GM19324 (cell line): ENCODE data around the gene MEAF6.

ENCODE experiments used
- ATAC-seq: cut with Tn5 transposase; IDR thresholded peaks from one replicate; pipeline ENCODE4 v1.9.1; 2021; ENCODE audit warnings: mild to moderate bottlenecking, moderate library complexity; ENCODE audit not compliant: unreplicated experiment, low FRiP score

MEAF6 gene

DNA sequence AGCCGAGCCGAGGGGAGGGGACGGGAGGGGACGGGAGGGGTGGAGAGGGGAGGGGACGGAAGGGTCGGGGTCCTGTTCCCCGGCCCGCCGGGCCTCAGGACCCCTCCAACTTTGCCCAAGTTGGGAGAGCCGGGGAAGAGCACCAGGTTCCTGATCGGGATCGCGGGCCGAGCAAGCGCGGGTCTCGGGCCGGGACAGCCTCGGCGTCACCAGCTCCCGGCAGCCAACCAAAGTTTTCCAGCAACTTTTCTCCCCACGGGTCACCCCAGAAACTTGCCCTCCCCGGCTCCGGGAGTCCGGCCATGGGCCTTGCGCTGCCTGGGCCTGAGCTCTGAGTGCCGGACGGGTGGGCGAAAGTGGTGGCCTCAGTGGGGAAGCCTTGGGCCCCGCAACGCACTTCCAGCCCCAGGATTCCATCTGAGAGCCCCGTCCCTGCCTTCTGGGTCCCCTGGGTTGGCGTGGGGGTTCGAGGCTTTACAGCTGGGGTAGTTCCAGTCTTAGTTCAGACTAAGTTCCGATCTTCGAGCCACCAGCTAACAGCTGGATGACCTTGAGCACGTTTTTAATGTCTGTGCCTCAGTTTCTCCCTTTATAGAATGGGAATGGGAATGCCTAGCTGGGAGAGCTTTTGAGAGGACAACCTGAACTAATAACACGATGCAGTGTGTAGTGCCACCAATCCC is 39.7 kb downstream of the MEAF6 start:
- no peak for ATAC-seq

DNA sequence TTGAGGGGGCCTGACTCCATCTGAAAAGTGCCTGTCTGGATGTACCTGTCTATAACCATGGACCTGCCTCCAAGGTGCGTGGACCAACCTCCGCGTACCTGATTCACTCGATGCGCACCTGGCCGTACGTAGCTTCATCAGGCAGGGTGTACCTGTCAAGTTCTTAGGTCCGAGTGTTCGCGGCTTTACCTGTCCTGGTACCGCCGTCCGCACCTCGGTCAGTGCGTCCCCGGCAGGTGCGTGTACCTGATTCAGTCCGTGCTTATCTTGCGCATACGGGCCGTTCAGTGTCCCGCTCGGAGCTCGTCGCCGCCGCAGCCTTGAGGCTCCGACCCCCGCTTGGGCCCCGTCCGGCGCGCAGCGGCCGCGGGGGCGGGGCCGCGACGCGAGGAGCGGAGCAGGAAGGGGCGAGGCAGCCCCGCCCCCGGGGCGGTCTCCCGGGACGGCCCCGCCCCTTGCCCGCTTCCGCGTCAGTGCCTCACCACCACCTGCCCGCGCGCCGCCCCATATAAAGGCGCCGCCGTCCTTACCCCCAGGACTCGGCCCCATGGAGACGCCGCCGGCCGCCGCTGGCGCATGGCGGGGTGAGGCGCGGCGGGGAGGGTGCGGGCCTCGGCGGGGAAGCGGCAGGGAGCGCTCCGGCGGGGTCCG is 40.4 kb downstream of the MEAF6 start, which contains the start of gene ZC3H12A:
Gene ZC3H12A (plus strand): TSS at position 535 of the 651 bp plus-strand sequence. CDS start 917 bp downstream, outside the sequence.
- peak; percentile 76 for ATAC-seq

DNA sequence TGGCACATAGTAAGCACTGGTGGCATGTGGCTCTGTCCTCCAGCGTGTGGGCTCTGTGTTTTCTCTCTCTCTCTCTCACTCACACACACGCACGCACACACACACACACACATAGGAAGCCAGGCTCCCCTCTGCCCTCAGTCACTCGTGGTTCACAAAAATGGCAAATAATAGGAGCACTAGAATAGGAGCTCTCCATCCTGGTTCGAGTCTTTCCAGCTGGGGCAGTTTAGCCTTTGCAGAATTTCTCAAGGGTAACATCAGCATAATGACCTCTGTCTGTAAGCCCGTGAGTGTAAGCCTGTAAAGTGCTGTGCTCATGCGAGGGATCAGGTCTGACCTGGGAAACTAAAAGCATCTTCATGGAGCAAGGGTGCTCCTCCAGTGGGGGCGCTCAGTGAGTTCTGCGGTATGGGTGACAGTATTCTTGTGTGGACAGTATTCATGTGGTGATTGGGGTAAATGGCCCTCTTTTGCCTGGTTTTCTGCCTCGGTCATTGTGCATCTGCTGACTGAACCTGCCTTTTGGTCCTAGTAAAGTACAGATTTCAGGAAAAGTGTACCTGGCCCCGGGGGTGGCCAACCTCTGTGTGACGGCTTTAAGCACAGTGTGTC is 41.0 kb downstream of the MEAF6 start:
- no peak for ATAC-seq

DNA sequence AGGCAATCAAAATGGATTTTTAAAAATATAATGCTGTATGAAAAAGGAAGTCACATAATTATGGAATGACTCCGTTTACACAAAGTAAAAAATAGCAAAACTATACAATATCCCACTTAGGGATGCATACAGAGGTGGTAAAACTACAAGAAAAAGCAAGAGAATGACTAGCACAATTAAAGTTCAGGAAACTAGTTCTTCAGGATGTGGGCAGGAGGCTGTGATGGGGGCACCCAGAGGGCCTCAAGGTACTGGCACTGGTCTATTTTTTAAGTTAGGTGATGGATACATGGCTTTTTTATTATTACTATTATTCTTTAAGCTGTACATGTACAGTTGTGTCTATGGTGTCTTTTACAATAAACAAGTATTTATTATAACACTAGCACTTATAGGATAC is 41.6 kb downstream of the MEAF6 start:
- ATAC-seq = no peak

DNA sequence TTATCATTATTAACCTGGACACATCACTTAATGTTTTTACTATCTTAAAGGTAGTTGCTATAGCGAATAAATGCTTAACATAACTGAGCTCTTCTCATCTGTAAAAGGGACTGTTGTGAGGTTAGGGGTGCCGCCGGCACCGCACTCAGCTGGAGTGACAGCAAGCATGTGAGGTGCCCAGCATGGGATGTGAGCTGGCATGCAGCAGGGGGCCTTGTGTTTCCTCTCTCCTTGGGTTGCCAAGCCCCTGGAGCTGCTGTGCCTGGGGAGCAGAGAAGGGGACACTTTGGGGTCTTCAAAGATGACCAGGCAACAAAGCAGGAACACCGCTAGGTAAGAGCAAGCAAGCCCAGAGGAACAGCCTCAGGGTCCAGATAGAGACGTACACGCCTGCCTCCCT is 42.3 kb downstream of the MEAF6 start:
- no peak for ATAC-seq

DNA sequence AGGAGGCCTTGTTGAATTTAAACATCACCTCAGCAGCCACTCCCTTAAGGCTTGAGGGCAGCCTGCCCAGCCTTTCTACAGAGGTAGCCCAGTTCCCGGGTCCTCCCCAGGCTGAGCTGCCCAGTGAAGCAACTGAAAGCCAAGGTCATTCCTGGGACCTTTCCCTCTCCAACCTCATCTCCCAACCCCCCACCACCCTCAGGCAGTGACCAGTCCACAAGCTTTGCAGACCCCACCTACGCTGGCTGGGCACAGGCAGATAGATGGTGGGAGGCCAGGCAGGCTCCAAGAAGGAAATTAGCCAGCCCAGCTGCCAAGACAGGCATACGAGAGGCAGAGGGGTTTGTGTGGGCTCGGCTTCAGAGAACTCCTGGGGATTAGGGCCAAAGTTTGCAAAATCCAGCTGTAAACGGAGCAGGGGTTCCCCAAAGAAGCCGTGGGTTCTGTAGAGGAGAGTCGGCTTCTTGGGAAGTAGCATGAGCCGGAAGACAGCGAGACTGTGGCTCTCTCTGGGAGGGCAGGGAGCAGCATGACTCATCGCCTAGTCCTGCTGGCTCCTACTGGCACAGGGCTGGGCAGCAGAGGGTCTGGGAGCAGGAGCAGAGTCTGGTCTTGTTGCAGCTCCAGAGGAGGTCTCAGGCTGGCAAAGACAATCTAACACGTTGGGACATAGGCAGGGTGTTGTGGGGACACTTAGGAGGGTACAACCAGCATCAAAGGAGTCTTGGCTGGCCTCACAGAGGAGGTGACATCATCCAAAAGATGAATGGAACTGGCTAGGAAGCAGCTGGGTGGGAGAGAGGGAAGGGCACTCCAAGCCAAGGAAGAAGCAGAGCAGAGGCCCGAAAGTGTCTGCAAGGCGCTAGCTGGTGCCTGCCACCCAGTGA is 43.0 kb downstream of the MEAF6 start:
- no peak for ATAC-seq

DNA sequence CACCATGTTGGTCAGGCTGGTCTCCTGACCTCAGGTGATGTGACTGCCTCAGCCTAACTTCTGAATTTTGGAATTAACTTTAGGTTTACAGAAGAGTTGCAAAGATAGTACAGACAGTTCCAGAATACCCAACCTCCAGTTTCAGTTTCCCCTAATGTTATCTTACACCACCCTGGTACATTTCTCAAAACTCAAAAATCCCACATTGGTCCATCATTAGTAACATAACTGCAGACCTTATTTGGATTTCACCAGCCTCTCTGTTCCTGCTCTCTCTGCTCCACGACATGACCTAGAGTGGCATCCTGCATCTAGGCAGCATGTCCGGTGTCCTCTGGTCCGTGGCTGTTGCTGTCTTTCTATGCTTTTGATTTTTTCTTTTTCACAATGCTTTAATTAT is 45.2 kb downstream of the MEAF6 start:
- no peak for ATAC-seq

DNA sequence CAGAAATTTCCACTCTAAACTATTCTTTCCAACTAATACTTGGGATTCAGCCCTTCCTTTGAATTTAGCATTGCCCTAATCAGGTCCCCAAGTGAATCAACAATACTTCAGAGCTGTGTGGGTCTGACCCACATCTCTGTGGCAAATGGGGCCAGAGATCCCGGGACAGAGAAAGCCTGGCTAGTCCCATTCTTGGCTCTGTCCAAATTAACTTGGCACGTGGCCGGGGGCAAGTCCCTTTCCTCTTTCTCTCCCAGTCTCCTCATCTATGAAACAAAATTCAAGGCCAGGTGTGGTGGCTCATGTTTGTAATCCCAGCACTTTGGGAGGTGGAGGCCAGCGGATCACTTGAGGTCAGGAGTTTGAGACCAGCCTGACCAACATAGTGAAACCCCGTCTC is 46.5 kb downstream of the MEAF6 start:
- ATAC-seq = no peak

DNA sequence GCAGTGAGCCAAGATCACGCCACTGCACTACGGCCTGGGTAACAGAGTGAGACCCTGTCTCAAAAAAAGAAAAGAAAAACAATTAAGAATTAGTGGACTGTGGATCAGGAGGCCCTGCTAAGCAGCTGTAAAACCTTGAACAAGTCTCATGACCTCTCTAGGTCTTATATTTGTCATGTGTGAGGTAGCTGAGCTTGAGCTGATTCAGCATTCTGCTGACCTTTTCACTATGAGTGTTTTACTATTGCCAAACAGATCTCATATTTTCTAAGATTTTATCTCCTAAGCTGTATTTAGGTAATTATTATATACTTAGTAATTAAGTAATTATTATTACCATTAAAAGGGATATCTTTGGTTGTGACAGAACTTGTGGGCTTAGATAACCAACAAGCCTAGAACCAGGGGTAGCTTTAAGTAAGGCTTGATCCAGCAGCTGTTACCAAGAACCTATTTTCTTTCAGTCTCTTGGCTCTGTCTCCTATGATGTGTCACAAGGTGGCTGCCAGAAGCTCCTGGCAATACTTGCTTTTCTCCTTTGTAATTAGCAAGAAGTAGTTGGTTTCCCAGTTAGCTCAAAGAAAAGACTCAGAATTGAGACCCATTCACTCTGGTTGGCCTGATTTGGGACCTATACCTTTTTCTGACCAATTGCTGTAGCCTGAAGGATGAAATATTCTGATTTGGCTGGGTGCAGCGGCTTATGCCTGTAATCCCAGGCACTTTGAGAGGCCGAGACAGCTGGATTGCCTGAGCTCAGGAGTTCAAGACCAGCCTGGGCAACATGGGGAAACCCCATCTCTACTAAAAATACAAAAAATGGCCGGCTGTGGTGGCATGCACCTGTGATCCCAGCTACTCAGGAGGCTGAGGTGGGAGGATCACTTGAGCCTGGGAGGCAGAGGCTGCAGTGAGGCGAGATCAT is 48.7 kb downstream of the MEAF6 start:
- ATAC-seq = no peak

DNA sequence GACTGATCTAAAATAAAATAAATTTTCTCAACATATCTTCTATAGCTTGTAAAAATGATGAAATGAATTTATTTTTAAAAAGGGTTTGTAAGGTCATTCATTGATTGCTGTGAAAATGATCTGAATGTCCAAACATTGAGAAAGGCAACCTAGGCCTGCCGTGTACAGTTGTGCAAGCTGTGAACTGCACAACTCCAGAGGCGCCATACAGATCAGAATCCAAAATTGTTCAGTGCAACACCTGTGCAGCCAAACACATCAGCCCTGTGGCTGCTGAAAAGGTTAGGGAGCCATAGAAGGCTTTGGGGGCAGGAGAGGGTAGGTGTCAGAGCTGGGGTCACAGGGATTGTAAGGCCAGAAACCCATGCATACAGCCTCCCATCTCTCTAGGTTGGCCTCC is 50.1 kb downstream of the MEAF6 start:
- no peak for ATAC-seq

DNA sequence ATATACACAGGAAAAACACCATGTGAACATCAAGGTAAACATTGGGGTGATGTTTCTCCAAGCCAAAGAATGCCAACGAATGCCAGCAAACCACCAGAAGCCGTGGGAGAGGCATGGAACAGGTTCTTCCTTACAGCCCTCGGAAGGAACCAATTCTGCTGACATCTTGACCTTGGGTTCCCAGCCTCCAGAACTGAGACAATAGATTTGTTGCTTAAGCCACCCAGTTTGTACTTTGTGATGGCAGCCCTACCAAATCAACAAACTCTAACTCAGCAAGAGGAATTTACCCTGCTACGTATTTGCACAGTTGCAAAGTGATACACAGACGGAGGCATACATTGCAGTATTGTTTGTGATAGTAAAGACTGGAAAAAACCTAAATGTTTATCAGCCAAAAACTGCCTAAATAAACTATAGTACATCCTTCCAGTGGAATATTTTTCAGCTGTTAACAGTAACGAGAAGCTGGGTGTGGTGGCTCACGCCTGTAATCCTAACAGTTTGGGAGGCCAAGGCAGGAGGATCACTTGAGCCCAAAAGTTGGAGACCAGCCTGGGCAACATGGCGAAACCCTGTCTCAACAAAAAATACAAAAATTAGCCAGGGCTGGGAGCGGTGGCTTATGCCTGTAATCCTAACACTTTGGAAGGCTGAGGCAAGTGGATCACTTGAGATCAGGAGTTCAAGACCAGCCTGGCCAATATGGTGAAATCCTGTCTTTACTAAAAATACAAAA is 52.7 kb downstream of the MEAF6 start:
- no peak for ATAC-seq

DNA sequence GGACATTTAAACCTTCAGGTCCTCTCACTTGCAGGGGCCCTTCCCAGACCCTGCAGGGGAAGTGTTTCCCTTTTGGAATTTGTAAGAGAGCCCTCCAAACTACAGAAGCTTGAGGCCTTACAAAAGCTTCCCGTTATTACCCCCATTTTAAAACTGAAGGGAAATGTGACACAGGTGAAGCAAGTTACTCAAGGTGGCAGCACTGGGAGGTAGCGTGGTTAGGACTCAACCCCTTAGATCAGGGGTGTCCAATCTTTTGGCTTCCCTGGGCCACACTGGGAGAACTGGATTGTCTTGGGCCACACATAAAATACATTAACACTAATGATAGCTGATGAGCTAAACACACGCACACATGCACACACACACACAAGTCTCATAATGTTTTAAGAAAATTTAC is 56.0 kb downstream of the MEAF6 start:
- ATAC-seq = no peak

DNA sequence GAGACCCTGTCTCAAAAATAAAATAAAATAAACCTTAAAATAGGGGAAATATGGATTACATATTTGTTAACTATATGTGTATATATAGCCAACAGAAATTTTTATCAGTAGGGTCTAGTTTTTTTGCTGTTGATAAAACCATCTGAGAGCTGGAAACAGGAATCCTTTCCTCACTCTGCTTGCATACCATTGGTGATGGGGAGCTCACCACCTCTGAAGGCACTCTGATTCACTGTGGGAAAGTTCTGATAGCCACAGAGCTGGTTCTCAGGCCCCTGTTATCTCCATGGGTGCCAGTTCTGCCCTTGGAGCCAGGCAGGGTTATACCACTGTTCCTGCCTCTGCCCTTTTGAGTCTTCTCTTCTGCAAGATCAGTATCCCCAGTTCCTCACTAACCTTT is 58.0 kb downstream of the MEAF6 start:
- no peak for ATAC-seq

DNA sequence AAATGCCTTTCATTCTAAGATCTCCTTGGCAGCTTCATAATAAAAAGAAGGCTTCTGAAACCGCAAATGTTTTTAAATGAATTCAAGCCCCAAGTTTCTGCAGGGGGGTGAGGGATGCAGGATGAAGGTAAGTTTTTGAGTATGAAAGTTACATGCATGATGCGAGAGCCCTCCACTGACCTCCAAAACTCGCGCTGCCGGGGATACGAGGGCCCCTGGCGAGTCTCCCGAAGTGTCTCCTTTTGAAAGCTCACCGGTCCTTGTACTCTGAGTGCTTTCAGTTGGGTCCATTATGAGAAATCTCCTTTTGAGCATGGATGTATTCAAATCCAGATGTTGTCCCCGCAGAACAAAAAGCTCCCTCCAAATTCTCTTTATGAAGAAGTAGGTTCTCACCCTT is 59.0 kb downstream of the MEAF6 start:
- no peak for ATAC-seq

DNA sequence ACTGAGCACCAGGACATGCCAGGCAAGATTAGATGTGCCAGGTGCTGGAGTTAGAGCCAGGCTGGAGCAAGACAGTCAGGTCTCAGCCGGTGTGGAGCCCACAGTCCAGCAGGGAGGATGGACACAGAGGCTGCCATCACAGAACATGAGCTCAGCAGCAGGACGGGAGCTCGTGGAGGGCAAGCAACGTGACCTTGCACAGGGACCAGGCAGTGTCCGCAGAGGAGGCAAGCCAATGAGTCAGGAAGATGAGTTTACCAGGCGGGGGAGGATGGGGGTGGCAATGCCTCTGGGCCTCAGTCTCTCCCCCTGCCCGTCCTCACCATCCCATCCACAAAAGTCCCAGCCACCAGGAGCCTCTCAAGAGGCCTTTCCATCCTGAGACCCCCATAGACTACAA is 60.9 kb downstream of the MEAF6 start:
- ATAC-seq = no peak

DNA sequence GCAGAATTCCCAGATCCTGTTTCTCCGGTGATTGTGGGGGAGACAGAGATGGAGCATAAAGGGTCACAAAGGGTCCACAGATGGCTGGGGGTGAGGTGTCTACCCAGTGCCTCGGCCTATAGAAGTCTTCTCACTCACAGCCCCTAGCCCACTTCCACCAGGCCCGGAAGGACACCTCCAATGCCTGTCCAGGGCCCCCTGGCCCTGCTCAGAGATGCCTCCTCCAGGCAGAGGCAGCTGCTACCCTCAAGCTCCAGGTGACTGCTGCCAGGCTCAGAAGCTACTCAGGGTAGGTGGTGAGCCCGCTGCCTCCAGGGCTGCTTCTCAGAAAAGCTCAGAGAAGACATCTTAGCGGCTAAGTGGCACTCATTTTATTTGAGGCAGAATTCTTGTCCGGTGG is 62.1 kb downstream of the MEAF6 start:
- no peak for ATAC-seq

DNA sequence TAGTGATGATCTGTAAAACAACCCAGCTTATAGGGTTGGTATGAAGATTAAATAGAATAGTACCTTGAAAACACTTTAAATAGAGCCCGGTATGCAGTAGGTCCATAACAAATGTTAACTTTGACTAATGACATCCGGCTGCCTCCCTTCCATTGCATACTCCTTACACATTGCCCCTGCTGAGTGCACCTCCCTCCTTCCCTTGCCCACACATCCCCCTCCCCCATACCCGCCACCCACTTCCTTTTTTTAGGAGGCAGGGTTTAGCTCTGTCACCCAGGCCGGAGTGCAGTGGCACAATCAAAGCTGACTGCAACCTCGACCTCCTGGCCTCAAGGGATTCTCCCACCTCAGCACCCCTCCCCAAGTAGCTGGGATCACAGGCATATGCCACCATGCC is 64.6 kb downstream of the MEAF6 start:
- no peak for ATAC-seq

DNA sequence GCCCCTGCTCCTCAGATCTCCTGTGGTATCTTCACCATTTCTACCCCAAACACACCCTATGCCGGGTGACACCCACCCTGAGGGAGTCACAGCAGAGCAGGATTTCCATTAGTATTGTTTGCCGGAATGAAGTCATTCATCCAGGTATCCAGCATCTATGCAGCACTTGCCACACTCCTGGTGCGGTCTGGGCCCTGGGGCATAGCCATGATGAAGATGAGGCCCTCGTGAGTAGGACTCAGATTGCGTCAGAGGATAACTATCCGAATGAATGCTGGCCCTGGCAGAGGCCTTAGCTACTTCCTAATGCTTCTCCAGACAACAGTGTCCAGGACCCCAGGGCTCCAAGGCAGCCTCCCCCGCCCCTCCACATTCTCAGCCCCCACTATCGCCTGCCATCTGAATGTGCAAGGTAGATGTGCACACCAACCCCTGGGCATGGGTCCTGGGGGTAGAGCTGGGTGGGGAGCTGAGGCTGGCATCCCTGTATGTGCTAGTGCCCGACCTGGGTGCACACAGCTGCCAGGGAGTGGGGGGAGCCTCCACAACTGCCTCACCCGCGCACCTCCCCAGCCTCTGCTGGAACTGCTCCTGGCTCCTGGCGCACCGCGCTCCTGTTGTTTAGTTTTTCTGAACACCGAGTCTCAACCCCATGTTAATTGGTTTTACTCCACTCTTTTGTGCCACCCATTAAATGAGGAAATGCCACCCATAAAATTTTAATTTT is 65.7 kb downstream of the MEAF6 start:
- no peak for ATAC-seq

DNA sequence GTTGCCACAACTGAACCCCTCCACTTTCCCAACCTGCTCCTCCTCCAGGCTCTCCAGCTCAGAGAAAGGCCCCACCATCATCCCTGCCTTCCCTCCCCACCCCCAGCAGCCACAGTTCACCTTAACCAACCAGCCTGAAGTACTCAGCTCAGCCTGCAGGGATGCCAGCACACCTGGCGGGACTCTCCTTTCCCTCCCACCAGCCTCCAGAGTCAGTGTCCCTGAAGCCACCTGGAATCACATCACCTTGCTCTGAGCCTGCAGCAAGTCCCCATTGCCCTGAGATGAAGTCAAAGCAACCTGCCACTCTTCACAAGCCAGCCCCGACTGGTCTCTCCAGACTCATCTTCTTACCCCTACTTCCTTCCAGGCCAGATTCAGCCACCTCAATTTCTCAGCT is 66.4 kb downstream of the MEAF6 start:
- ATAC-seq = no peak
